HG03354 (cell line): Measurements from ENCODE around the gene DYNC1I2.
"Not testable (repeated sequence)": the region's sequence is repeated elsewhere in the genome, so short reads cannot be mapped to it uniquely, and the experiment has no call there.

Experiments used
- ATAC-seq: cut with Tn5 transposase; IDR thresholded peaks from one replicate; pipeline ENCODE4 v1.9.1; 2021; ENCODE audit warnings: mild to moderate bottlenecking; ENCODE audit not compliant: unreplicated experiment, poor library complexity, severe bottlenecking

The DYNC1I2 gene

DNA sequence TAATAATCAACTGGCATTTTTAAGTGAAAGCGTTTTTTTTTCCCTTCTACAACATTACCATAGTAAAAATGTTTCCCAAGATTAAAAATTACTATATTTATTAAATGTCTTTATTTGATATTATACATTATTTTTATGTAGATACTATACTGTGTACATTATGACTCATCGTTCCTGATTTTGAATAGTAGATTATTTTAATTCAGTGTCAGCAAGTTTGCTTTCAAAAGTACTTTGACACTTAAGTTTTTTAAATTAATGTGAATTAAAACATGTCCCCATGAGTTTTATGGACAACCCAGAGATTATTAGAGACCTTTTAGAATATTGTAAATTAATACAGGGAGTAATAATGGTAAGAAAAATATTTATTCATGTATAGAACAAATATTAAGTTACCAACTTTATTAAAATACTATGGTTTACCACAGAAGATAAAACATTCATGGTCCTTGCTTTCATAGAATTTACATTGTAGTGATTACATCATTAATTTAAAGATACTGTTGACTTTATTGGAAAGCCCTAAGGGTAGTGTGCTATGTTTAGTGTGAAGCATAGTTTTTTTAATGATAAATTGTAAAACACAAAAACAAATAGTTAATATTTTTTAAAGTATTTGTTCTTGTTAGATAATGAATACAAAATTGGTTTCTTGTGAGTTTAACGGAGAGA is 21.9 kb downstream of the DYNC1I2 start:
- no peak for ATAC-seq

DNA sequence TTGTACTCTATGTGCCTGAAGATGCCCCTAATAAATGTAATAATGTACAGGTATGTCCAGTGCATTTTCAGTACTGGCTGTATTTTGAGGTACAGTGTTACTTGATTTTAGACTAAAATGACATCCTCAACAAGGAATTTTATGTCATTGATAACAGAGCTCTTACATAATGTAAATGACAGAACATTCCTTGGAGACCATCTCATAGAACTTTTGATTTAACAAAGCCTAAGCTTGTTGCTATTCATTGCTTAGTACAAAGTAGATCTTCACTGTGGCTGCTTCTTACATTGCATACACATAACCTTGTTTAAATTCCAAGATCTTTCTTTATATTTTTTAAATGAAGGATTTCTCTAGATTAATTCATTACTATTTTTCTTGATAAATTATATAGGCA is 24.1 kb downstream of the DYNC1I2 start:
- ATAC-seq = no peak

DNA sequence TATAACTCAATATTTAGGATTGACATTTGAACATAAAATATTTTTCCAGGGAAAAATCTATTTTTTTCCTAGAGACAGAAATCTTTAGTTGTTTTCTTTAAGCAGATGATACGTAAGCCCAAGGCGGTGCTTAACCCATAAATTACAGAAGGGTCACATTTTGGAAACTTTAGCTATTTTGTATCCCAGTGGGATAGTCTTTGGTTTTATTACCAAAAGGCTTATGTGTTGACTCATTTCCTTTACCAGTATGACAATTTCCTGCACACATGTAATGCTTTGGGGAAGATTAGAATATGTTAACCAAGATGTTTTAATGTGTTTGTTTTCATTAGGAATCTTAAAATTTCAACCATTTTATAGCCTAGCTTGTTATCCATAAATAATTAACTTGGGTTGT is 24.8 kb downstream of the DYNC1I2 start:
- no peak for ATAC-seq

DNA sequence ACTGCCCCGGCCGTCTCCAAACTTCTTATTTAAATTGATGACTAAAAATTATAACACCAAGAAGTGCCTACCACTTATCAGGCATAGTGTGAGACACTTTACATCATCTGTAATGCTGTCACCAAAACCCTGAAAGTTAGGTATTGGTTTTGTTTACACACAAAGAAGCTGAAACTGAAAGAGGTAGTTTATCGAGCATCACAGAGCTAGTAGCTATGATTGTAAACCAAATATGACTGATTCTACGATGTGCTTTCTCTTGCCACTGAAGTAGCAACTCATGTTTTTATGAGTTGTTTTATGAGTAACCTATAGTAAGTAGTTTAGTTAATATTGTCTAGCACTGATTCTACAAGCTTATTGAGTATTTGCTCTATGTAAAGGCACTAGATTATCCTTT is 31.5 kb downstream of the DYNC1I2 start:
- peak; percentile 63 for ATAC-seq

DNA sequence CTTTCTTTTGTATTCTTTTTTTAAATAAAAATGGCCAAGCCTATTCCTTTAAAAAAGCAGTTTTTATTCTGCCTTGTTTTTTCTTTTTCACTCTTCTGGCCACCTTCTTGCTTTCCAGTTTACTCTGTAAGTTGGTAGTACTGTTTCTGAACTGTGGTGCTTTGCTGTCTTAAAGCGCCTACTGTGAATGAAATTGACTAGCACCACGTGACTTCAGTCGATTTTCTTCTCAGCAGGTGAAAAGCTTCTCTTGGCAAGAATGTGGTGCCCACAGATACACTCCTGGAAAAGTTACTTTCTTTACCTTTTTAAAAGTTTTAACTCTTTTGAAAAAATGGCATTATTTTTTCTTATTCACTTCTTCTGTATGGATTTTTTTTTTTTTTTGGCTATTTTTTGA is 32.4 kb downstream of the DYNC1I2 start:
- ATAC-seq = no peak

DNA sequence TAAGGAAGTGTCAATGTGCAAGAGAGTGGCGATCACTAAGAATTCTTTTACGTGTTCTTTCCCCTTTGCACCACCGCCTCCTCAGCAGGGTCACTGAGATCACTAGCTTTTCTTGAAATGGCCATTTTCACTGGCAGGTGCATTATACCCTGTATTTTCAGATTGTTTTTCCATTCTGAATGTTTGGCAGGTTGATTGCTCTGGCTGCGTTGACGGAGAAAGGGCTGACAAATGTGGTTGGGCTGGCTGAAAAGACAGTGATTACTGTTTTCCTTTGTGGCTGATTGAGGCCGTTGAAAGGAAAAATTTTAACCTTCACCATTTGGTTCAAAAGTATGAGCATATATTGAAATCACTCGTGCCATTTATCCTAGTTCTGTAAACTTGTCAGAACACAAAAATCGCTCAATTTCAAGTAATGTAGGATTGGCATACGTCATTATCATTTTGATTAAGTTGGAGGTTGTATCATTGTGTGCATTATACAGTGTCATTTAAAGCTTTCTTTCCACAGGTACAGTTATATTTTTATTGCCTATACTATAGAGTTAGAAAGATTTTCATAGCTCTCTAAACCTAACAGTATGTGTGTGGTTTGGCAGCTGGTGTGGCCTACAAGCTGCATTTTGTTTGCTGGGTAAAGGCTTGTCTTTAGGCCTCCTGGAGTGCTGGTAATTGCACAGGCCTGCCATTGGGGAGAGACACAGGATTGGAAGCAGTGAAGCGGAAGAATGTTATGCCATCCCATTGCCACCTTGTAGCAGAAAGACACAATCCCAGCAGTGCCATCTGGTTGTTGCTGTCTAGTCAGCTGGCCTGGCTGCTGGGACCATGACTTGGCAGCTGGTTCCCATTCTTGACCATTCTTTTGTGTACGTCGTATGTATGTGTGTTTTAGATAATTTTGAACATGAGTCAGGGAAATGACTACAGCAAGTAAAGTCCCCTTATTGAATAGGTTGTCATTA is 36.7 kb downstream of the DYNC1I2 start:
- no peak for ATAC-seq

DNA sequence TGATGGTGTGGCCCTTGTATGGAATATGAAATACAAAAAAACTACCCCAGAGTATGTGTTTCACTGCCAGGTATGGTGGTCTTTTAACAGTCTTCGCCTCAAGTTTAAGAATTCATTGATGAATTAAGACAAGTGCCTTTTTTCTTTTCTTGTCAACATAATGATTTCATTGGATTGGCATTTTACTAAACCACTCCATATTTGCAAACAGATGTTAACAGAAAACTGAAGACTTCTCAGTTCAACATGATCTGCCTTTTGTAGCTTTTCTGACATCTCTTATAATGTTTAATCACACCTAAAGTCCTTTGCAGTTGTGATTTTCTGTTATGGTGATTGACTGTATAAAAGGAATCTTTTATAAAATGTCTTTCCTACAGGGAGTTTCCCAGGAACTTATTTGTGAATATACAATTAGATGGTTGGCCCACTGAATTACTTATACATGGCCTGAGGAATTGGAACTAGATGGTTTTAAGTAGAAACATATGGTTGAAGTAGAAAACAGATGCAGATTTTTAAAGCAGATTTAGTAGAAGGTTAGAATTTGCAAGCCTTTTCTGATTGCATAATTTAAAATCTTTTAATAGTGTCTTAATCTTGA is 39.7 kb downstream of the DYNC1I2 start:
- ATAC-seq = no peak

DNA sequence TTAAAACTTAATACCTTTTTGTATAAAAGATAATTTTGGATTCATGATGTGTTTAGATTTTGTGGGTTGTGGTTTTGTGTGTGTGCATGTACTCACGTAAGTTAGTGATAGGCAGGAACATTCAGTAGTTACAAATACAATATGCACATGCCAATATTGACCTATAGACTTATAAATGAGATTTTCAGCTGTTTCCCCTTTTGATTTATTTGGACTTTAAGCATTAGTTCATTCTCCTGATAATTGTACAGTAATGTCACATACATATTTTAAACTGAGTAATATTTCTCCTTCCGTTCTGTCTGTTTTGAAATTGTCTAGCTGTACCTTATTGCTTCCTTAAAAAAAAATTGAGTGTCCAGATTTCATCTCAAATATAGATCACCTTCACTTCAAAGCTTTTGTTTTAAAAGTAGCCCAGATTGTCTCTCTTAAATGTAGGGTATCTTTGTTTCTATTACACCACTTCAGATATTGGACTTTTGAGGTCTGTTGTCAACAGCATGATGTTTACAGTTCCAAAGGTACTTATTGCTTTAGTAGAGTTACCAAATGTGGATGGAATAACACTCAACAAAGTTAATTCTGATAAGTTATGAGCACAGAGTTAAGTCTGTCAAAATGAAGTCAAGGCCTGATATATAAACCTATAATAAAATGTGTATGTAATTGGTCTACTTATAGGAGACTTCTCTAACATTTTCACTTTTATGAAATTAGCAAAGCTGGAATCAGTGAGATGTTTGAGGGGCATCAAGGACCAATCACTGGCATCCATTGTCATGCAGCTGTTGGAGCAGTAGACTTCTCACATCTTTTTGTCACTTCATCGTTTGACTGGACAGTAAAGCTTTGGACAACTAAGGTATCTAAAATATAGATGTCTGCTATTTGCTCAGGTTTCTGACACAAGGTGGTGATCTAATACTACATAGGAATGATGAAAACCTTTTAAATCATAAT is 42.0 kb downstream of the DYNC1I2 start:
- ATAC-seq = no peak

DNA sequence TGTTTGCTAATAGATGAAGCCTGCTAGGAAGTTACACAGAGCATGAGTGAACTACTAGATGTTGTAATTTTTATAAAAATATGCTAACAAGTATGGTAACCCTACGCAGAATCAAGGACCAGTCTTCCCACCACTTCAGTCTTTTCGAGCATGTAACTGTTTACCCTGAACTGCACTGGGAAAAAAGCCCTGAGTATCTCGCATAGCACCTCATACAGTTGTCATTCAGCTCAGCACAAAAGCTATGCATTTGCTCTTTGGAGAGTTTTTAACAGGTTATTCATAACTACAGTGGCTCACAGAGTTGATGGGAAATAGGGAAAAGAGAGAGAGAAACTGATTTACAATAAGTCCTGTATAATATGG is 42.7 kb downstream of the DYNC1I2 start:
- no peak for ATAC-seq

DNA sequence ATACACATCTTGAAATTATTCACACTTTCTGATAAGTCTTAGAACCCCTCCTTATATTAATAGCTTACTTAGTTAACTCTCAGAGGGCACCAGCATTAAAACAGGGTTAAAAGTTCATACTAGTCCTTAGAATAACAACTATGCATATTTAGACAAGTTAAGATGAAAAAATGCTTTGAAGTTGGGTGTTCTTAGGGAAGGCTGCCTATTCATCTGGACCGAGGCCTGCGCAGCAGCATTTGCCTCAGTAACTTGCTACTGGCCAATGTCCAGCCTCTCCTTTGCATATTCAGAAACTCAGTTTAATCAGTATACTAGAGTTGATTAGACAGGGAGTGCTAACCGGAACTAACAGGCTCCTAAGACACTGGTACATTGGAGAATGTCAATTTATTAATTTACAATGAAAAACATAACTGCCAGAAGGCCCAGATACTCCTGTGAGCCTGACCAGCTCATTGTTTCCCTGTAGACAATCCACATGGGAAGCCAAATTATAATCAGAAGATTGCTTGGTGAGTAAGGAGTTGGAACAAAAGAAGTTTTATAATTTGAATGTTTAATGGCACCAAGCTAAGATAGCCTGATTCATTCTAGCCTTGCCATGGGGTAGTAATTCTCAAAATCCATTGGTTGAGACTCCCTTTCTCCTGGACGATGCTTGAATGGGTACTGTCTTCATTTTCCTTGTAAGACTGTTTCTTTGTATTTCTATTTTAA is 48.9 kb downstream of the DYNC1I2 start:
- no peak for ATAC-seq

DNA sequence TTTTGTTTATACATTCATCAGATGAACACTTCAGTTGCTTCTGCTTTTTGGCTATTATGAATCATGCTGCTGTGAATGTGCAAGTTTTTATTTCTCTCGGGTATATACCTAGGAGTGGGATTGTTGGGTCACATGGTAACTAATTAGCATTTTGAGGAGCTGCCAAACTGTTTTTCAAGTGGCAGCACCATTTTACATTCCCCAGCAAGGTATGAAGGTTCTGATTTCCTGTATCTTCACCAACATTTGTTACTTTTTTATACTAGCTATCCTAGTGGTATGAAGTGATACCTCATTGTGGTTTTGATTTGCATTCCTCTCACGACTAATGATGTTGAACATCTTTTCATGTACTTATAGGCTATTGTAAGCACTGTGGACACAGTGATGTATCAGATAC is 53.9 kb downstream of the DYNC1I2 start:
- peak; percentile 90 for ATAC-seq

DNA sequence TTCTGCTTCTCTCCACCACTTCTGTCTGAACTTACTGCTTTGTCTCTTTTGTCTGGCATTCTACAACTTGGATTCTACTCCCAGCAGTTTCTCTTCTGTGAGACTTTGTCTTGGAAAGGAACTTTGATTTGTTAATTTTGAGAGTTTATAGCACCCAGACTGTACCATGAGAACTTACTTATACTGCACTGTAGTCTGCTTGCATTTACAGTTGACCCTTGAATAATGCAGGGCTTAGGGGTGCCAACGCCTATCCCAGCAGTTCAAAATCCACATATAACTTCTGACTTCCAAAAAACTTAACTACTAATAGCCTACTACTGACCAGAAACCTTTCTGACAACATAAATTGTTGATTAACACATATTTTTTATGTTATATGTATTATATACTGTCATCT is 55.5 kb downstream of the DYNC1I2 start:
- no peak for ATAC-seq

DNA sequence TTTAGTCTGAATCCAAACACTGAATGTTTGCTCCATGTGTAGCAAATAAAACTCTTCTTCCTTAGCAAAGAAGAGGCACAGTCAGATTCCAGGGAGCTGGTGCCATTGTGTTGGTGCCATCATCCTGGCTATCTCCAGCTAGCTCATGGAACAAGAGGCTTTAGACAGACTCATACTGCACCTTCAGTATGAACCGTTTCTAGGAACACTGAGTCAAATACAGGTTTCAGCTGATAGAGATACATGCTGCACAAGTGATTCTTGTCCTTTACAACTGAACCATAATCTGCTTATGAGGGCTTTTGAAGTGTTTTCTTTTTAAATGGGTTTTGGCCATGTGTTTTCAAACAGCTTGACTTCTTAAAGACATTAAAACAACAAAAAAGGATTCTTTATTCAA is 57.9 kb downstream of the DYNC1I2 start:
- no peak for ATAC-seq

DNA sequence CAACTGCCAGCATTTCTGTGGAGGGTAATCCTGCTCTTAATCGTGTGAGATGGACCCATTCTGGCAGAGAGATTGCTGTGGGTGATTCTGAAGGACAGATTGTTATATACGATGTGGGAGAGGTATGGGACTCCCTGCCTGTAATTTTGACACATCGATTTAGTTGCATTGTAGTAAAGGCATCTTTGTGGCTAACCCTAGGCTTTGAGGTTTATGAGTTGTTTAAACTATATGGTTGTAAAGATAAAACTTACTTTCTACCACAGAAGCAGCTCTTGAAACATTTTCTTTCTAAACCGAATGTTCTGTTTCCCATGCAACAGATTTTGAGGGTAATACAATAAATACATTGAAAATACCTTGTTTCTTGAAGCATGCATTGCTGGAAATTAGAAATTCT is 58.5 kb downstream of the DYNC1I2 start:
- ATAC-seq = no peak

DNA sequence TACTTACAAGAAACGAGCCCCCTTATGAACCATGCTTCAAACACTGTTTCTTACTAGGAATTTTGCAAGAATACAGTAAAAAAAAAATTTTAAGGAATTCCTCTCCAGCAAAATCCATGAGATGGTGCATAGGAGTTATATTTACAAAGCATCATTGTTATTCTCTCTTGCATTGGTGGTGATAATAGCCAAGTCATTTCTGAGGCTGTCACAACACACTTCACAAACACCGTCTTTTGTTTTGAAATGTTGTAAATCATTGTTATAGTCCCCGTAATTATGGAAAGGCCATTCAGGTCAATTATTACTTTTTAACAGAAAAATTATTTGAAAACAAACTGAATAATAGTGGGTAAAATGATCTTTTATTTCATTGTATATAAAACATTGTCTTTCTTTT is 60.1 kb downstream of the DYNC1I2 start:
- ATAC-seq = no peak

DNA sequence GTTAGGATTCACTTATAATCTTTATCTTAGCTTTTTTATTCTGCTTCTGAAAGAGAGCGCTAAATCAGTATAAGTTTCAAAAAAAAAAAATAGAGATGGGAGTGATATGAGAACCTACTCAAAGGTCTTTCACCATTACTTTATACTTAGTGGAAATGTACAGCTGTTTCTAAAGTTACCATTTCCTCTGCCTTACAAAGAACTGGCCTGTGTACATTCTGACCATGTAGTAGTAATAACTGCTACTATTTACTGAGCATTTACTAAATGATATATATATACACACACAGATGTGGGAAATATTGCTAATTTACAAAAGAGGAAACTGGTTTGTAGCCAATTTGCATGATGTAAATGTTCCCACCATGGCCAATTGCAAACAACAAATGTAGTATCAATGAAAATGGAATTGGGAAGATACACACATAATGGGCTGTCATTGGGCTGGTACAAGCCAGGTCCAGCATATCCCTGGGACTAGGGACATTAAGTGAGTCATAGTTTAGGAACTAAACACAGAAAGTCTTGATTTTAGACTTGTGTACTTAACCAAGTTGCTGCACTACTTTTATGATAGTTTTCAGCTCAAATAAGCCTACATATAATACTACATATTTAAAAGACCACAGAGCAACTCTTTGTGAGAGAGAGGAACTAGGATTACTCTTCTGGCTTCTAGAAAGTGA is 67.1 kb downstream of the DYNC1I2 start:
- ATAC-seq = no peak

DNA sequence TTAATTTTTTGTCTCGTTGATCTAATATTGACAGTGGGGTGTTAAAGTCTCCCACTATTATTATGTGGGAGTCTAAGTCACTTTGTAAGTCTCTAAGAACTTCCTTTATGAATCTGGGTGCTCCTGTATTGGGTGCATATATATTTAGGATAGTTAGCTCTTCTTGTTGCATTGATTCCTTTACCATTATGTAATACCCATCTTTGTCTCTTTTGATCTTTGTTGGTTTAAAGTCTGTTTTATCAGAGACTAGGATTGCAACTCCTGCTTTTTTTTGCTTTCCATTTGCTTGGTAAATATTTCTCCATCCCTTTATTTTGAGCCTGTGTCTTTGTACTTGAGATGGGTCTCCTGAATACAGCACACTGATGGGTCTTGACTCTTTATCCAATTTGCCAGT is 71.5 kb downstream of the DYNC1I2 start:
- not testable (repeated sequence) for ATAC-seq

DNA sequence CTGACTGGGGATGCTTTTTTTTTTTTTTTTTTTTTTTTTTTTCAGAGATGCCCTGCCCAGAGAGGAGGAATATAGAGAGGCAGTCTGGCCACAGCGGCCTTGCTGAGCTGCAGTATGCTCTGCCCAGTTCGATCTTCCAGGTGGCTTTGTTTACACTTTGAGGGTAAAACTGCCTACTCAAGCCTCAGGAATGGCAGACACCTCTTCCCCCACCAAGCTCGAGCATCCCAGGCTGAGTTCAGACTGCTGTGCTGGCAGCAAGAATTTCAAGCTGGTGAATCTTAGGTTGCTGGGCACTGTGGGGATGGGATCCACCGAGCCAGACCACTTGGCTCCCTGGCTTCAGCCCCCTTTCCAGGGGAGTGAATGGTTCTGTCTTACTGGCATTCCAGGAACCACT is 73.9 kb downstream of the DYNC1I2 start:
- not testable (repeated sequence) for ATAC-seq
